ENCODE data around the gene SLC14A1.
A peak's percentile ranks its signal among the peaks of the same experiment; 100 is the strongest.

The SLC14A1 gene

GRCh38 chr18:45723567-45724355 is at the start of gene SLC14A1:
SLC14A1 (plus strand) TSS chr18:45724181; CDS start chr18:45730321, 6,140 bp downstream.
- no peak for DNase-seq (ENCODE audit: low read depth in 1 of 2, low spot score in 1 of 2)

GRCh38 chr18:45677276-45677807 is 46.6 kb upstream of the SLC14A1 start:
- no peak for DNase-seq (ENCODE audit: low read depth in 1 of 2, low spot score in 1 of 2)

GRCh38 chr18:45678441-45678840 is 45.5 kb upstream of the SLC14A1 start:
- DNase-seq (ENCODE audit: low read depth in 1 of 2, low spot score in 1 of 2), result no peak

- no peak for DNase-seq (ENCODE audit: low read depth in 1 of 2, low spot score in 1 of 2)
Measured at GRCh38 chr18:45678850-45679249, 45.1 kb upstream of the SLC14A1 start.

- DNase-seq (ENCODE audit: low read depth in 1 of 2, low spot score in 1 of 2), result no peak
Measured at GRCh38 chr18:45680066-45680690, 43.8 kb upstream of the SLC14A1 start.

GRCh38 chr18:45682181-45682580 is 41.8 kb upstream of the SLC14A1 start:
- no peak for DNase-seq (ENCODE audit: low read depth in 1 of 2, low spot score in 1 of 2)

- no peak for DNase-seq (ENCODE audit: low read depth in 1 of 2, low spot score in 1 of 2)
Measured at GRCh38 chr18:45684341-45685115, 39.5 kb upstream of the SLC14A1 start.

GRCh38 chr18:45686891-45687611 is 36.9 kb upstream of the SLC14A1 start:
- DNase-seq (ENCODE audit: low read depth in 1 of 2, low spot score in 1 of 2), result peak in 1 of 2 donors; percentile 24

- no peak for DNase-seq (ENCODE audit: low read depth in 1 of 2, low spot score in 1 of 2)
Measured at GRCh38 chr18:45687621-45688020, 36.4 kb upstream of the SLC14A1 start.

- no peak for DNase-seq (ENCODE audit: low read depth in 1 of 2, low spot score in 1 of 2)
Measured at GRCh38 chr18:45688113-45688512, 35.9 kb upstream of the SLC14A1 start.

GRCh38 chr18:45688833-45689232 is 35.1 kb upstream of the SLC14A1 start:
- DNase-seq (ENCODE audit: low read depth in 1 of 2, low spot score in 1 of 2), result peak; percentile 23 to 33

GRCh38 chr18:45689396-45689795 is 34.6 kb upstream of the SLC14A1 start:
- DNase-seq (ENCODE audit: low read depth in 1 of 2, low spot score in 1 of 2), result no peak

GRCh38 chr18:45690975-45691815 is 32.8 kb upstream of the SLC14A1 start:
- peak; percentile 49 to 64 for DNase-seq (ENCODE audit: low read depth in 1 of 2, low spot score in 1 of 2)

- DNase-seq (ENCODE audit: low read depth in 1 of 2, low spot score in 1 of 2), result no peak
Measured at GRCh38 chr18:45691816-45692179, 32.2 kb upstream of the SLC14A1 start.

GRCh38 chr18:45702708-45703265 is 21.2 kb upstream of the SLC14A1 start:
- no peak for DNase-seq (ENCODE audit: low read depth in 1 of 2, low spot score in 1 of 2)

GRCh38 chr18:45708831-45709230 is 15.2 kb upstream of the SLC14A1 start:
- no peak for DNase-seq (ENCODE audit: low read depth in 1 of 2, low spot score in 1 of 2)

- no peak for DNase-seq (ENCODE audit: low read depth in 1 of 2, low spot score in 1 of 2)
Measured at GRCh38 chr18:45712061-45712460, 11.9 kb upstream of the SLC14A1 start.

- no peak for DNase-seq (ENCODE audit: low read depth in 1 of 2, low spot score in 1 of 2)
Measured at GRCh38 chr18:45713239-45713638, 10.7 kb upstream of the SLC14A1 start.

- DNase-seq (ENCODE audit: low read depth in 1 of 2, low spot score in 1 of 2), result no peak
Measured at GRCh38 chr18:45715212-45715780, 8.7 kb upstream of the SLC14A1 start.

All from activated T-helper 1 cell treated with anti-CD3 and anti-CD28 coated beads, Interleukin-2, amount 50 U/mL, for 16 hours (primary cell).